Activated CD4-positive, alpha-beta T cell treated with anti-CD3 and anti-CD28 coated beads for 36 hours (primary cell): ENCODE data around the gene DGUOK. TPM values are rescaled to one million over a fixed set of nuclear protein-coding genes. Genes with fewer than 3 reads are reported as not detected.

Source experiments
- ATAC-seq: fragments of 200-7000 bp; cut with Tn5 transposase; one replicate; pipeline ENCODE4 v1.10.0; 2021; ENCODE audit warnings: mild to moderate bottlenecking, moderate library complexity
- CTCF ChIA-PET: fragments of 350-600 bp; sonication (Branson Sonifier 250); formaldehyde crosslinking; loops from one replicate; lab custom pipeline; 2021; ENCODE audit warnings: antibody characterized with exemption; lab: Charles Lee
- POLR2A ChIA-PET: fragments of 350-600 bp; sonication (Branson Sonifier 250); formaldehyde crosslinking; loops from one replicate; lab custom pipeline; 2021; ENCODE audit warnings: antibody characterized with exemption, inconsistent platforms; lab: Charles Lee
- DNase-seq: peaks from one replicate; pipeline ENCODE4 v3.0.0-alpha.2; 2020
- H3K27ac Mint-ChIP-seq: one replicate; pipeline ENCODE4 v1.8.0; 2021; ENCODE audit warnings: mixed read lengths
- H3K27me3 Mint-ChIP-seq: one replicate; pipeline ENCODE4 v1.8.0; 2021; ENCODE audit warnings: mixed read lengths
- H3K36me3 Mint-ChIP-seq: one replicate; pipeline ENCODE4 v1.8.0; 2021; ENCODE audit warnings: low read depth, mixed read lengths
- H3K4me1 Mint-ChIP-seq: one replicate; pipeline ENCODE4 v1.8.0; 2021; ENCODE audit warnings: mixed read lengths
- H3K4me3 Mint-ChIP-seq: one replicate; pipeline ENCODE4 v1.8.0; 2021; ENCODE audit warnings: mild to moderate bottlenecking, moderate library complexity, mixed read lengths
- H3K9me3 Mint-ChIP-seq: one replicate; pipeline ENCODE4 v1.8.0; 2021; ENCODE audit warnings: low read depth, mixed read lengths
- intact Hi-C, 2 experiments: fragments of 100-400 bp; cut with DNase I in 1 of 2; cut with micrococcal nuclease in 1 of 2; formaldehyde crosslinking; loops; one replicate each; pipeline versions ENCODE4 v1.14.2 to v1.15.1; 2022 to 2024; cut with DNase I, micrococcal nuclease
- total RNA-seq, 2 experiments: library from RNA; stranded (reverse); gene quantifications; one replicate each; pipeline ENCODE4 v1.2.3, GENCODE V29; 2021

Gene DGUOK
- total RNA-seq, 2 experiments from 2014 or later = 97.6 to 119 TPM

GRCh38 chr2:74002505-74003421, 76.1 kb downstream of the DGUOK start:
- H3K4me3 Mint-ChIP-seq = peak overlapping the region; percentile 77
- ChIA-PET CTCF (interaction anchor here (0.5 to 2.3 kb wide), 8 partner anchors 16 to 369 kb away, joined by 3 to 16 read pairs (median 4); partner anchors contain the start of genes DGUOK, MOB1A and STAMBP), POLR2A (interaction anchor here (0.7 to 1.6 kb wide), 2 partner anchors 33 to 108 kb away, joined by 3 read pairs; no protein-coding TSS in a partner anchor)
- H3K27ac Mint-ChIP-seq = peak overlapping the region; percentile 71
- intact Hi-C loops = loop anchor here in 1 of 2 experiments (1.0 to 2.0 kb wide), 6 partner anchors 17 to 178 kb away; partner anchors contain the start of genes DGUOK and STAMBP
- no peaks in the 10 kb centered on the region for H3K27me3 Mint-ChIP-seq
- DNase-seq = peak; percentile 89
- H3K4me1 Mint-ChIP-seq = peaks cover 81% of the 10 kb centered on the region
- H3K9me3 Mint-ChIP-seq = no peaks in the 10 kb centered on the region
- ATAC-seq = peak; percentile 81
- peaks cover 9% of the 10 kb centered on the region for H3K36me3 Mint-ChIP-seq

DNA sequence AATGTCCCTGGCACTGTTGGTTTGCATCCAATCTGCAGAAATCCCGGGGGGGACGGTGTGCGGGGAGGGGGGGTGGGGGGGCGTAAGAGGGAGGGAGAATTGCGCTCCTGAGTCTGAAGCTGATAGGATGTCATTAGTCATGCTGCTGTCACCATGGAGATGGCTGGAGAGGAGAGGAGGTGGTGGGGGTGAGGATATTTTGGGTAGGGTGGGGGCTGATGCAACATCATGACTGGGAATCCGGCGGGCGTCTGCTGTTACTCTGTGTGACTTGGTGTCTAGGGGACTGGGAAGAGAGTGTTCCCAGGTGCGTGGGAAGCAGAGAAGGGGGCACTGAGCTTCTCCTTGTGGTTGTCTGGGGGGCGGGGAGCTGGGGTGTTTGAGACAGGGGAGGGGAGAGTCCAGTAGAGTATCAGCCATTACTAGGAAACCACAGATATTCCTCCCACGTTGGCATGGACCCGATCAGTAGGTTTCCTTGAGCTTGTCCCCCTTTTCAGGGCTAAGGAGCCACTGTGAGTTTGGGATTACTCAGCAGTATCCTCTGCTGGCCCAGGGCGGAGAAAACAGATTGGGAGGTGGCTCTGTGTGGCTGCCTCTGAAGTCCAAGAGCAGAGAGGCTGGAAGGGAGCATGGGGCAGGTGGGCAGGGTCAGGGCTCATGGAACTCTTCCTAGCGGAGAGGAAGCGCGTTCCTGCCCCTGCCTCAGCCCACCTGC, 77.0 kb downstream of the DGUOK start:
- Mint-ChIP-seq H3K36me3 (peaks cover 9% of the 10 kb centered on the region), H3K4me3 (peak overlapping the region; percentile 77), H3K27ac (peak overlapping the region; percentile 9), H3K4me1 (peaks cover 79% of the 10 kb centered on the region), H3K27me3 (no peaks in the 10 kb centered on the region), H3K9me3 (no peaks in the 10 kb centered on the region)
- intact Hi-C loops = loop anchor here in 1 of 2 experiments (2.0 kb wide), 1 partner anchor 117 kb away; no protein-coding TSS in a partner anchor
- ATAC-seq (no peak), DNase-seq (peak; percentile 39)
- CTCF ChIA-PET = interaction anchor here (0.8 to 1.0 kb wide), 2 partner anchors 175 kb away, joined by 3 to 6 read pairs; partner anchors contain the start of genes MOB1A and STAMBP
- POLR2A ChIA-PET = no interaction called here

DNA sequence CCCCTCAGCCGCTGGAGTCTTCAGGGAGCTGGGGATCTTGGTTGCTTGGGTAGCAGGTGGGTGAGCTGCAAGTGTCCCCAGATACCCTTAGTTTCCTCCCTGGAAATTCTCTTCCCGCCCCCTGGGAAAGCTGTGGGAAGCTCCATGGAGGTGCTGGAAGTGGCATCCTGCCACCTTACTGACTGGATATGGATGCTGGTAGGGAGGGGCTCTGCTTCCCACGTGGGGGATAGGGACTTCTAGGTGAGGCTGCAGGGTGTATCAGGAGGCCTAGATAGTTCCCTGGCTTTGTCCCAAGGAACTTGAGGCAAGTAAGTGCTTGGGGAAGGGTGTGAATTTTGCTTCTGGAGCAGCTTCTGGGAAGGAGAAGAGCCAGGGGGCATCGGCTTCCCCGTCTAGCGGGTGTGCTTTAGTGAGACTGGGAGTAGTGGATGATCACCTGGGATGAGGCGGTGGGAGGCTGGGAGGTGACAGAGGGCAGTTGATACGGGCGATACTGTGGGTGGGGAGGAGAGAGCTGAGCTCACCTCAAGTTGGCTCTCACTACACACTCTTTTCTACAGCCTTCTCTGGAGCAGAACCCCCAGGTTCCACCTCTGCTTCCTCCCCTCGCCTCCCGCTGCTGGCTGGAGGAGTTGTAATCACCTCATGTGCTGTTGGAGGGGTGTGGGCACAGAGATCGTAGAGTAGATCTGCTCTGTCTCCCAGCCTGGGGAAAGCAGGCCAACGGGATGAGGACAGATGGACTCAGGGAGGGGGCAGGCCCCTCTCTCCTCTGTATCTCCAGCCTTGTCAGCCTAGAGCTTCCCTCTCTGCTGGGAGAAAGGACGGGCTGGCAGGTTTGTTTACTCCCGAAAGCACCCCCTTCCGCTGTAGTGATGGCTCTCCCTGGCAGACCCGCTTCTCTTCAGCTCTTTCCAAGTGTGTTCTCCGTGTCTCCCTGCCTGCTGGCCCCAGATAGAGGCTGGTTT, 77.8 kb downstream of the DGUOK start:
- no peak for DNase-seq
- POLR2A ChIA-PET = interaction anchor here (1.0 kb wide), 1 partner anchor 62 kb away, joined by 4 read pairs; no protein-coding TSS in a partner anchor
- CTCF ChIA-PET = interaction anchor here (0.6 kb wide), 2 partner anchors 45 to 195 kb away, joined by 3 to 4 read pairs; no protein-coding TSS in a partner anchor
- peak overlapping the region; percentile 23 for H3K4me3 Mint-ChIP-seq
- H3K4me1 Mint-ChIP-seq = peaks cover 75% of the 10 kb centered on the region
- ATAC-seq = no peak
- H3K27me3 Mint-ChIP-seq = no peaks in the 10 kb centered on the region
- H3K9me3 Mint-ChIP-seq = no peaks in the 10 kb centered on the region
- intact Hi-C loops = no loop called here
- peak overlapping the region; percentile 40 for H3K27ac Mint-ChIP-seq
- H3K36me3 Mint-ChIP-seq = peaks cover 14% of the 10 kb centered on the region

GRCh38 chr2:74005786-74006185, 79.1 kb downstream of the DGUOK start:
- DNase-seq (no peak), ATAC-seq (no peak)
- intact Hi-C loops = no loop called here
- POLR2A ChIA-PET = no interaction called here
- Mint-ChIP-seq H3K27me3 (no peaks in the 10 kb centered on the region), H3K4me1 (peaks cover 70% of the 10 kb centered on the region), H3K9me3 (no peaks in the 10 kb centered on the region), H3K36me3 (peaks cover 16% of the 10 kb centered on the region), H3K4me3 (no peak overlapping the region), H3K27ac (no peak overlapping the region)
- CTCF ChIA-PET = interaction anchor here (0.6 to 1.0 kb wide), 3 partner anchors 15 to 169 kb away, joined by 3 to 4 read pairs (median 4); no protein-coding TSS in a partner anchor

- no peak overlapping the region for H3K4me3 Mint-ChIP-seq
- peaks cover 16% of the 10 kb centered on the region for H3K36me3 Mint-ChIP-seq
- H3K27me3 Mint-ChIP-seq = no peaks in the 10 kb centered on the region
- ChIA-PET CTCF (interaction anchor here (0.6 to 0.7 kb wide), 2 partner anchors 19 to 155 kb away, joined by 3 to 5 read pairs; no protein-coding TSS in a partner anchor), POLR2A (interaction anchor here (0.7 kb wide), 1 partner anchor 265 kb away, joined by 3 read pairs; no protein-coding TSS in a partner anchor)
- H3K27ac Mint-ChIP-seq = no peak overlapping the region
- H3K4me1 Mint-ChIP-seq = peaks cover 63% of the 10 kb centered on the region
- ATAC-seq = no peak
- DNase-seq = no peak
- no peaks in the 10 kb centered on the region for H3K9me3 Mint-ChIP-seq
- intact Hi-C loops = no loop called here
Measured at GRCh38 chr2:74006459-74006858, 79.8 kb downstream of the DGUOK start.

- ATAC-seq = no peak
- no peaks in the 10 kb centered on the region for H3K27me3 Mint-ChIP-seq
- no peak overlapping the region for H3K27ac Mint-ChIP-seq
- no peaks in the 10 kb centered on the region for H3K9me3 Mint-ChIP-seq
- ChIA-PET POLR2A (no interaction called here), CTCF (interaction anchor here (0.7 kb wide), 1 partner anchor 43 kb away, joined by 3 read pairs; no protein-coding TSS in a partner anchor)
- H3K4me1 Mint-ChIP-seq = peaks cover 58% of the 10 kb centered on the region
- H3K36me3 Mint-ChIP-seq = peaks cover 16% of the 10 kb centered on the region
- no peak overlapping the region for H3K4me3 Mint-ChIP-seq
- intact Hi-C loops = no loop called here
- DNase-seq = no peak
Measured at GRCh38 chr2:74007121-74007520, 80.4 kb downstream of the DGUOK start.

- no peak for ATAC-seq
- no peak for DNase-seq
- intact Hi-C loops = no loop called here
- H3K27ac Mint-ChIP-seq = no peak overlapping the region
- H3K36me3 Mint-ChIP-seq = peaks cover 16% of the 10 kb centered on the region
- H3K9me3 Mint-ChIP-seq = no peaks in the 10 kb centered on the region
- POLR2A ChIA-PET = no interaction called here
- CTCF ChIA-PET = interaction anchor here (0.7 to 0.8 kb wide), 2 partner anchors 14 to 44 kb away, joined by 3 to 4 read pairs; no protein-coding TSS in a partner anchor
- no peaks in the 10 kb centered on the region for H3K27me3 Mint-ChIP-seq
- H3K4me1 Mint-ChIP-seq = peaks cover 61% of the 10 kb centered on the region
- H3K4me3 Mint-ChIP-seq = no peak overlapping the region
Measured at GRCh38 chr2:74007711-74008110, 81.0 kb downstream of the DGUOK start.

Other genes with a start within 250 kb of the DGUOK start
- 10 to 100 TPM; 23.3 to 35.3 TPM for gene TPRKB, start 189.5 kb upstream of the DGUOK start, total RNA-seq
- gene DUSP11, start 146.8 kb upstream of the DGUOK start, total RNA-seq = 10 to 100 TPM; 27.6 to 33.5 TPM
- not detected for gene C2orf78, start 142.7 kb upstream of the DGUOK start, total RNA-seq
- 100 to 1,000 TPM; 104 to 111 TPM for gene STAMBP, start 97.9 kb upstream of the DGUOK start, total RNA-seq
- under 1 TPM in 1 of 2 experiments, not detected in 1; 0.14 TPM for gene ACTG2, start 33.9 kb upstream of the DGUOK start, total RNA-seq
- gene TET3, start 58.0 kb downstream of the DGUOK start, total RNA-seq = 10 to 100 TPM; 15.0 to 17.3 TPM
- gene BOLA3, start 221.0 kb downstream of the DGUOK start, total RNA-seq = 100 to 1,000 TPM; 119 to 130 TPM